ENCODE measurements around the gene SNTG2.

The SNTG2 gene

DNA sequence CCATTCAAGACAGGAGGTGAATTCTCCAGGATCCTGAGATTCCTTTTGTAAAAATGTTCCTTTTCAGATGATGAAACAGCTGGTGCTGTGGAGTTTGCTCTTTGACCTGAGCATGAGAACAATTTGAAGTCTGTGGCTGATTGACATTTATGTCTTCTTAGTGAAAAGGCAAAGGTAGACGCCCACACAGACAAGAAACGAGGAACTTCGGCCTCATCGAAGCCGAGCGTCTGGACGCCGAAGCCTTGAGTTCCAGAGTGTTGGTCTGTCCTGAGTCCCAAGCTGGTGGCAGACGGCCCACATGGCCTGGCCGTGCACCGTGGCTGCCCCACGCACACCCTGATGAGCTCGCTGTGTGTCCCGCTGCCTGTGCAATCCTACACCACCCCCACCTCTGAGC lies 20.7 kb upstream of the SNTG2 start:
- no peak for DNase-seq
- Histone ChIP-seq H3K27ac (no peak overlapping the region), H3K36me3 (no peaks in the 10 kb centered on the region), H3K27me3 (ENCODE audit: insufficient read depth, low read depth, severe bottlenecking) (no peaks in the 10 kb centered on the region), H3K4me3 (ENCODE audit: low read depth, low read length) (no peak overlapping the region), H3K9me3 (ENCODE audit: severe bottlenecking) (no peaks in the 10 kb centered on the region)
- TF ChIP-seq, protein P1, sequence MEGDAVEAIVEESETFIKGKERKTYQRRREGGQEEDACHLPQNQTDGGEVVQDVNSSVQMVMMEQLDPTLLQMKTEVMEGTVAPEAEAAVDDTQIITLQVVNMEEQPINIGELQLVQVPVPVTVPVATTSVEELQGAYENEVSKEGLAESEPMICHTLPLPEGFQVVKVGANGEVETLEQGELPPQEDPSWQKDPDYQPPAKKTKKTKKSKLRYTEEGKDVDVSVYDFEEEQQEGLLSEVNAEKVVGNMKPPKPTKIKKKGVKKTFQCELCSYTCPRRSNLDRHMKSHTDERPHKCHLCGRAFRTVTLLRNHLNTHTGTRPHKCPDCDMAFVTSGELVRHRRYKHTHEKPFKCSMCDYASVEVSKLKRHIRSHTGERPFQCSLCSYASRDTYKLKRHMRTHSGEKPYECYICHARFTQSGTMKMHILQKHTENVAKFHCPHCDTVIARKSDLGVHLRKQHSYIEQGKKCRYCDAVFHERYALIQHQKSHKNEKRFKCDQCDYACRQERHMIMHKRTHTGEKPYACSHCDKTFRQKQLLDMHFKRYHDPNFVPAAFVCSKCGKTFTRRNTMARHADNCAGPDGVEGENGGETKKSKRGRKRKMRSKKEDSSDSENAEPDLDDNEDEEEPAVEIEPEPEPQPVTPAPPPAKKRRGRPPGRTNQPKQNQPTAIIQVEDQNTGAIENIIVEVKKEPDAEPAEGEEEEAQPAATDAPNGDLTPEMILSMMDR (IDR thresholded peaks at IDR 0.05; ENCODE audit: low read depth, low read length): no peak

DNA sequence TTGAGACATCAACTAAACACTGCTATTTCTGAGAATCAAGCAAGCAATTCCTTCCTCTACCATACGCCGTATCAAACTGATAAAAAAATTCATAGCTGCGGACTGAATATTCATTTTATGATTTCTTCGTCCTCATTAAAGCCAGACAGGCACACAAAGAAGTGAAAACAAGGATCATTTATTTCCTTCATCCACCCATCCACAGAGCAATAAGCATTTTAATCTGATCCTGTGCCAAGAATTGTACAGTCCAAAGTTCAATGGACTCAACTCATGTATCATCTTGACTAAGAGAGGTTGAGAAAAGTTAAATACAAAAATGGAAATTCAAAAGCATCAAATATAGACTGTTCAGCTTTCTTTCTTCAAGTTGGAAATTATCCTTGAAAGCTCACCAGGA lies 19.7 kb upstream of the SNTG2 start:
- Histone ChIP-seq H3K4me3 (ENCODE audit: low read depth, low read length) (no peak overlapping the region), H3K27ac (no peak overlapping the region), H3K27me3 (ENCODE audit: insufficient read depth, low read depth, severe bottlenecking) (no peaks in the 10 kb centered on the region), H3K9me3 (ENCODE audit: severe bottlenecking) (no peaks in the 10 kb centered on the region), H3K36me3 (no peaks in the 10 kb centered on the region)
- TF ChIP-seq, protein P1 (IDR thresholded peaks at IDR 0.05; ENCODE audit: low read depth, low read length): no peak
- DNase-seq: no peak

DNA sequence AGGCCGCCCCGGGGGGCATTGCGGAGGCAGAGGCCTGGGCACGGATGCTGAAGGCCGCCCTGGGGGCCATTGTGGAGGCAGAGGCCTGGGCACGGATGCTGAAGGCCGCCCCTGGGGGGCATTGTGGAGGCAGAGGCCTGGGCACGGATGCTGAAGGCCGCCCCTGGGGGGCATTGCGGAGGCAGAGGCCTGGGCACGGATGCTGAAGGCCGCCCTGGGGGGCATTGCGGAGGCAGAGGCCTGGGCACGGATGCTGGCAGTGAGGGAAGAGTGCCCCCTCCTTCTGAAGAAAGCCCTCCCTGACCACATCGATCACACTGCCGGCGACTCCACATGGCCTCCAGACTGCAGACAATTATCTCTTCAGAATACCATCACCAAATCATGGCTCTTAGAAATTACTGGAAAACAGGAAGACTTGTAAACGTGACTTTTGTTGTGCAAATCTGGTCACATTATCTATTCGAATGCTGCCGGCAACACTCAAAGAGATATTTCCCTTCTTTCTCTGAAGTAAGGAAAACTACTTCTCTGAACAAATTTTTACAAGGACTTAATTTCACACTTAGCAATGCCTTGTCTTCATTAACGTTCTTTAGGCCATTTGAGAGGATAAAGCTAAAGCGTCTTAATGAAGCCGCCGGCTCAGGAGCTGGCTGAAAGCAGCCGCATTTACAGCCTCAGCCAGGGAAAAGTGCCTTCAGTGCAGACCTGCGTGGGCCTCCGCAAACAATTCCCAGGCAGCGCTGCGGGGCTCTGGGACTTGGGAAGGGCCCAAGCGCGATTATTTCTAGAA lies 18.1 kb upstream of the SNTG2 start:
- TF ChIP-seq, protein P1 (IDR thresholded peaks at IDR 0.05; ENCODE audit: low read depth, low read length): no peak
- DNase-seq: peak; percentile 55
- peak overlapping the region; percentile 21; the same call in 1 of the 2 replicates for H3K27ac ChIP-seq
- peak overlapping the region; percentile 11; the same call in 1 of the 2 replicates for H3K4me3 ChIP-seq (ENCODE audit: low read depth, low read length)
- no peaks in the 10 kb centered on the region for H3K27me3 ChIP-seq (ENCODE audit: insufficient read depth, low read depth, severe bottlenecking)
- H3K36me3 ChIP-seq: no peaks in the 10 kb centered on the region
- no peaks in the 10 kb centered on the region for H3K9me3 ChIP-seq (ENCODE audit: severe bottlenecking)

DNA sequence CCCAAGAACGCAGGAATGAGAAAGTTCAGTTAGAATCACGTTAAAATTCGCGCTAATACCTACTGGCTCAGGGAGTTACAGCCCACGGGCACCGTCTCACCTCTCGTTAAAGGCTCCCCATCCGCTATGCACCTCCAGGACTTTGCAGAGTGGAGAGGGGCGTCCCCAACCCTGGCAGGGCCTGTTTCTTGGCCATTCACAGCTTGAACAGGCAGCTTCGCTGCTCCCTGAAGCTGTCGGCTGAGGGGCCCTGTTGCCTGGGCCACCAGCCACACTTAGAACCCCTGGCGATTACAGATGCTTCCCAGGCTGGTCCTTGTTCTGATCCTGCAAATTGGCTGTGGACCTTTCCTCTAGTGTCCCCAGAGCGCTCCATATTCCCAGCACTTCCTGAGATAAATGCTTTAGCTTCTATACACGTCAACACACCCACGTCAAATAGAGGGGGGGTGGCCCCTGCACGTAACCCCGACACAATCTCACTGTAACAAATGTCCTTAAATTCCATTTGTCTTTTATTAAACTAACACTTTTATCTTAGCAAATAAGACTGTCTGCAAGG lies 16.8 kb upstream of the SNTG2 start:
- Histone ChIP-seq H3K4me3 (ENCODE audit: low read depth, low read length) (no peak overlapping the region), H3K27me3 (ENCODE audit: insufficient read depth, low read depth, severe bottlenecking) (no peaks in the 10 kb centered on the region), H3K27ac (no peak overlapping the region), H3K36me3 (no peaks in the 10 kb centered on the region), H3K9me3 (ENCODE audit: severe bottlenecking) (no peaks in the 10 kb centered on the region)
- no peak for DNase-seq
- TF ChIP-seq, protein P1 (IDR thresholded peaks at IDR 0.05; ENCODE audit: low read depth, low read length): no peak

DNA sequence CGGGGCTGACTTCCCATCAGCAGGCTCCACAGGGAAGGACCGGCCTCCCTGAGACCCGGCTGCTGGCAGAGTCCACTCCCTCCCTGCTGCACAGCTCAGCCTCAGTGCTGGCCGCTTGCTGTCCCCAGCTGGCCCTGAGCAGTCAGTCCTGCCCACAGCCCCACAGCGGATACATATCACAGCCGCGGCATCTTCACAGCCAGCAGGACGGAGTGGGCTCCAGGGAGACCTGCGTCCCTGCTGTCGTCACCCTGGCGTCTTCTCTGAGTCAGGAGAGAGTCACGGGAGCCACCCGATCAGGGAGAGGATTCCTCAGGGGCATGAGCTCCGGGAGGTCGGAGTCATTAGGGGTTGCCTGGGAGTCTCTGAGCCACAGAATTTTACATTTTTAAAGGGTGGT lies 13.1 kb upstream of the SNTG2 start:
- H3K27ac ChIP-seq: no peak overlapping the region
- no peaks in the 10 kb centered on the region for H3K27me3 ChIP-seq (ENCODE audit: insufficient read depth, low read depth, severe bottlenecking)
- H3K9me3 ChIP-seq (ENCODE audit: severe bottlenecking): no peaks in the 10 kb centered on the region
- TF ChIP-seq, protein P1 (IDR thresholded peaks at IDR 0.05; ENCODE audit: low read depth, low read length): no peak
- H3K36me3 ChIP-seq: no peaks in the 10 kb centered on the region
- no peak for DNase-seq
- no peak overlapping the region for H3K4me3 ChIP-seq (ENCODE audit: low read depth, low read length)

Measured in WERI-Rb-1 (cell line).